Right lobe of liver (tissue), 6 donors: ENCODE data around the gene ZNF292. TPM values are rescaled to one million over a fixed set of nuclear protein-coding genes. Genes with fewer than 3 reads are reported as not detected.
A peak's percentile ranks its signal among the peaks of the same experiment; 100 is the strongest.
"Not testable (repeated sequence)": the region's sequence is repeated elsewhere in the genome, so short reads cannot be mapped to it uniquely, and the experiment has no call there.

Source experiments
- ATAC-seq, 4 donors: fragments of 200-7000 bp; cut with Tn5 transposase; one replicate each; pipeline ENCODE4 v1.9.1; 2020; ENCODE audit warnings: mild to moderate bottlenecking in 4 of 4, moderate library complexity in 4 of 4
- DNase-seq, 3 donors: peaks; one replicate each; pipeline ENCODE4 v3.0.0-alpha.2; 2020
- H3K27ac ChIP-seq, 3 donors: fragments of 200-600 bp; one replicate each; pipeline ENCODE4 v1.8.0; 2022
- H3K27me3 ChIP-seq, 2 donors: fragments of 200-600 bp; one replicate each; pipeline ENCODE4 v1.8.0; 2022
- H3K36me3 ChIP-seq, 4 donors: fragments of 200-600 bp; sonication (generic) in 1 of 4; one replicate each; pipeline versions ENCODE4 v1.5.1 to v1.8.0; 2017 to 2022; ENCODE audit warnings: control low read depth in 1 of 4
- H3K4me1 ChIP-seq, 4 donors: fragments of 200-600 bp; sonication (generic) in 1 of 4; one replicate each; pipeline versions ENCODE4 v1.5.1 to v1.8.0; 2017 to 2022; ENCODE audit warnings: control low read depth in 1 of 4
- H3K4me3 ChIP-seq, 3 donors: fragments of 200-600 bp; one replicate each; pipeline ENCODE4 v1.8.0; 2022
- H3K9me3 ChIP-seq, 4 donors: fragments of 200-600 bp; sonication (generic) in 1 of 4; one replicate each; pipeline versions ENCODE4 v1.5.1 to v1.8.0; 2017 to 2022; ENCODE audit warnings: control low read depth in 1 of 4
- CTCF ChIP-seq, 4 donors: fragments of 200-600 bp in 3 of 4; fragments of 450-650 bp in 1 of 4; IDR thresholded peaks; one replicate each; pipeline versions ENCODE4 v1.5.1 to v1.8.0; 2016 to 2022; ENCODE audit warnings: antibody characterized with exemption in 4 of 4, mild to moderate bottlenecking in 2 of 4
- POLR2A ChIP-seq: fragments of 450-650 bp; IDR thresholded peaks from one replicate; pipeline ENCODE4 v1.6.1; 2017; ENCODE audit warnings: antibody characterized with exemption, mild to moderate bottlenecking
- WGBS: methylation state at CpG from one replicate; pipeline ENCODE4 v1.1.6; 2018; ENCODE audit warnings: low coverage, low lambda C conversion rate; ENCODE audit not compliant: insufficient coverage; ENCODE audit errors: missing lambda C conversion rate; 5-methylcytosine and 5-hydroxymethylcytosine counted together
- intact Hi-C, 2 donors: fragments of 100-400 bp; cut with DNase I; formaldehyde crosslinking; loops; one replicate each; pipeline versions ENCODE4 v1.11.2 to v1.14.1; 2022
- total RNA-seq, 6 experiments: library from RNA; depleted of rRNA in 2 of 6; stranded (reverse); fragments of >200 nt in 2 of 6; fragmentation: NEBNext Ultra II Directional in 3 of 6; extraction: Animal tissue kit (Norgen Biotek cat#: 25700) in 3 of 6; gene quantifications; one replicate each; pipeline versions ENCODE4 v1.1.0 to v1.2.4, GENCODE V29; 2016 to 2023
- donor health status: DM: no; HTN: yes; CAD: no.
- donor health status: DM: no; HTN: no; CAD: no.
- donor health status: DM: no; HTN: no; CAD: no.
- donor health status: DM: no; HTN: yes; CAD: no.
- donor health status: DM: no; HTN: yes; CAD: no.

The ZNF292 gene
- total RNA-seq, 6 experiments from 2014 or later: 8.7 to 22.0 (median 11.2) TPM

- H3K4me1 ChIP-seq: peaks cover 0 to 19% (median 2%) of the 10 kb centered on the region in 4 donors
- H3K4me3 ChIP-seq: peak overlapping the region; percentile 86 to 97 (median 96)
- 0% methylated on average over 6 of the region's 6 CpGs for WGBS
- no peaks in the 10 kb centered on the region for H3K27me3 ChIP-seq
- DNase-seq: no peak
- intact Hi-C loops: no loop called here
- ATAC-seq: no peak
- TF ChIP-seq POLR2A (no peak), CTCF (IDR thresholded peaks at IDR 0.05) (no peak)
- peak overlapping the region; percentile 88 to 98 (median 96) for H3K27ac ChIP-seq
- no peaks in the 10 kb centered on the region for H3K36me3 ChIP-seq
- H3K9me3 ChIP-seq: no peaks in the 10 kb centered on the region
Measured at GRCh38 chr6:87154641-87154992, 748 bp upstream of the ZNF292 start.

- peak; percentile 55 to 72 (median 69) for DNase-seq
- 1% methylated on average over 20 of the region's 43 CpGs for WGBS
Measured at GRCh38 chr6:87155842-87156815, 764 bp downstream of the ZNF292 start.

GRCh38 chr6:87157596-87157995 lies 2.2 kb downstream of the ZNF292 start:
- DNase-seq, H3K36me3 ChIP-seq, H3K4me3 ChIP-seq, H3K27me3 ChIP-seq, ATAC-seq, intact Hi-C loops, H3K27ac ChIP-seq, H3K9me3 ChIP-seq: not testable (repeated sequence)
- WGBS: 80% methylated on average over 8 of the region's 10 CpGs
- H3K4me1 ChIP-seq: peaks cover 0 to 17% (median 2%) of the 10 kb centered on the region in 4 donors

More at GRCh38 chr6:87155842-87156815, 764 bp downstream of the ZNF292 start:
- Histone ChIP-seq H3K27ac (peak overlapping the region; percentile 88 to 98 (median 96)), H3K4me1 (peaks cover 0 to 17% (median 2%) of the 10 kb centered on the region in 4 donors), H3K36me3 (no peaks in the 10 kb centered on the region), H3K27me3 (no peaks in the 10 kb centered on the region), H3K4me3 (peak overlapping the region; percentile 86 to 97 (median 96)), H3K9me3 (no peaks in the 10 kb centered on the region)
- peak; percentile 5 to 30 (median 13) for ATAC-seq
- TF ChIP-seq POLR2A (no peak), CTCF (IDR thresholded peaks at IDR 0.05) (no peak)
- intact Hi-C loops: no loop called here

- TF ChIP-seq POLR2A (no peak), CTCF (IDR thresholded peaks at IDR 0.05) (no peak)
- no peaks in the 10 kb centered on the region for H3K27me3 ChIP-seq
- no peaks in the 10 kb centered on the region for H3K9me3 ChIP-seq
- no peaks in the 10 kb centered on the region for H3K36me3 ChIP-seq
- peaks cover 0 to 11% (median 0%) of the 10 kb centered on the region in 4 donors for H3K4me1 ChIP-seq
- intact Hi-C loops: no loop called here
- DNase-seq: no peak
- no peak overlapping the region for H3K4me3 ChIP-seq
- 94% methylated on average over 4 of the region's 4 CpGs for WGBS
- H3K27ac ChIP-seq: no peak overlapping the region
- ATAC-seq: no peak
Measured at GRCh38 chr6:87161299-87161698, 5.9 kb downstream of the ZNF292 start.

GRCh38 chr6:87164004-87164403 lies 8.6 kb downstream of the ZNF292 start:
- no peak for TF ChIP-seq CTCF (IDR thresholded peaks at IDR 0.05)
- no peak for TF ChIP-seq POLR2A
- no peak for ATAC-seq
- peaks cover 0 to 3% (median 0%) of the 10 kb centered on the region in 4 donors for H3K4me1 ChIP-seq
- intact Hi-C loops: no loop called here
- DNase-seq: no peak
- no peak overlapping the region for H3K4me3 ChIP-seq
- 93% methylated on average over 4 of the region's 4 CpGs for WGBS
- no peak overlapping the region for H3K27ac ChIP-seq
- H3K9me3 ChIP-seq: no peaks in the 10 kb centered on the region
- no peaks in the 10 kb centered on the region for H3K27me3 ChIP-seq
- H3K36me3 ChIP-seq: no peaks in the 10 kb centered on the region
